A549 (cell line): ENCODE measurements around the gene ZBP1. TPM values are rescaled to one million over a fixed set of nuclear protein-coding genes. Genes with fewer than 3 reads are reported as not detected.

Source experiments
- ATAC-seq, 2 experiments: fragments of 200-7000 bp in 1 of 2; fragments of >200 bp in 1 of 2; cut with Nextera tagmentation in 1 of 2; cut with Tn5 transposase in 1 of 2; 3 replicates each; pipeline versions ENCODE4 v1.8.0 to v1.9.1; 2018 to 2020; ENCODE audit warnings: mild to moderate bottlenecking in 1 of 2, moderate library complexity in 1 of 2
- CTCF ChIA-PET: fragments of 300-600 bp; sonication (Branson Sonifier 250); formaldehyde crosslinking; extraction: SDS; loops from one replicate; lab custom pipeline; 2021; ENCODE audit warnings: antibody characterized with exemption, inconsistent platforms; lab: Yijun Ruan, JAX
- POLR2A ChIA-PET: fragments of 350-600 bp; formaldehyde crosslinking; extraction: SDS; loops from one replicate; lab custom pipeline; 2021; ENCODE audit warnings: antibody characterized with exemption, inconsistent platforms; lab: Yijun Ruan, JAX
- DNase-seq, 2 experiments: peaks; one replicate each; pipeline versions ENCODE4 v3.0.0 to v3.0.0-alpha.2; 2011 to 2016; ENCODE audit warnings: low read depth in 1 of 2, low spot score in 1 of 2
- FAIRE-seq: peaks from 2 replicates; lab custom pipeline; 2011; peaks lifted over from hg19 to GRCh38; lab: Jason Lieb, UNC
- H3K27ac ChIP-seq, 2 experiments: fragments of >200 bp; sonication (Bioruptor Twin); formaldehyde crosslinking; 3 replicates each; pipeline ENCODE4 v1.5.1; 2016 to 2017
- H3K4me1 ChIP-seq: fragments of >200 bp; sonication (Bioruptor Twin); formaldehyde crosslinking; 3 replicates; pipeline ENCODE4 v1.6.1; 2016
- H3K4me2 ChIP-seq: fragments of >200 bp; sonication (Bioruptor Twin); formaldehyde crosslinking; 3 replicates; pipeline ENCODE4 v1.6.1; 2016
- H3K4me3 ChIP-seq: fragments of >200 bp; sonication (Bioruptor Twin); formaldehyde crosslinking; 3 replicates; pipeline ENCODE4 v1.5.1; 2016
- H3K9me3 ChIP-seq: fragments of >200 bp; sonication (Bioruptor Twin); formaldehyde crosslinking; 3 replicates; pipeline ENCODE4 v1.6.1; 2016
- BHLHE40 ChIP-seq: IDR thresholded peaks from 2 replicates; pipeline ENCODE4 v1.6.1; 2012; ENCODE audit warnings: low read depth, low read length, inconsistent platforms
- CBX2 ChIP-seq: fragments of 200-600 bp; sonication (generic); IDR thresholded peaks from 2 replicates; pipeline ENCODE4 v1.6.1; 2016; ENCODE audit warnings: low read depth, mild to moderate bottlenecking, borderline replicate concordance
- CBX8 ChIP-seq: fragments of 200-600 bp; sonication (generic); IDR thresholded peaks from 2 replicates; pipeline ENCODE4 v1.6.1; 2016
- CHD2 ChIP-seq: fragments of 150-350 bp; IDR thresholded peaks from 2 replicates; pipeline ENCODE4 v1.6.1; 2014; ENCODE audit warnings: low read length; ENCODE audit not compliant: partially characterized antibody
- CTCF ChIP-seq: fragments of >200 bp; sonication (Bioruptor Twin); formaldehyde crosslinking; IDR thresholded peaks from 3 replicates; pipeline ENCODE4 v1.5.1; 2016
- EHF ChIP-seq: fragments of 250-450 bp; sonication (Bioruptor Pico); IDR thresholded peaks from 2 replicates; pipeline ENCODE4 v1.5.0; 2020; ENCODE audit warnings: mild to moderate bottlenecking
- EP300 ChIP-seq, 2 experiments: fragments of >200 bp; sonication (Bioruptor Twin); formaldehyde crosslinking; IDR thresholded peaks; 2 replicates in 1 of 2; 3 replicates in 1 of 2; pipeline ENCODE4 v1.6.1; 2016 to 2017
- ESRRA ChIP-seq: fragments of 150-350 bp; IDR thresholded peaks from 2 replicates; pipeline ENCODE4 v1.6.1; 2014; ENCODE audit warnings: mild to moderate bottlenecking, low read length, borderline replicate concordance
- FOSL2 ChIP-seq, 2 experiments: fragments of 450-650 bp in 1 of 2; fragments of >200 bp in 1 of 2; sonication (Bioruptor Twin) in 1 of 2; formaldehyde crosslinking; IDR thresholded peaks; 2 replicates each; pipeline versions ENCODE4 v1.5.0 to v1.6.1; 2016 to 2020; ENCODE audit warnings: mild to moderate bottlenecking in 1 of 2, moderate library complexity in 1 of 2
- HEYL ChIP-seq: fragments of 250-450 bp; sonication (Bioruptor Pico); IDR thresholded peaks from 2 replicates; pipeline ENCODE4 v1.8.0; 2021; ENCODE audit warnings: mild to moderate bottlenecking, moderate library complexity
- HOXB13 ChIP-seq: fragments of 250-450 bp; sonication (Bioruptor Pico); IDR thresholded peaks from 2 replicates; pipeline ENCODE4 v1.5.0; 2020; ENCODE audit warnings: low read depth, mild to moderate bottlenecking, moderate library complexity
- HOXB5 ChIP-seq: fragments of 250-450 bp; sonication (Bioruptor Pico); IDR thresholded peaks from 2 replicates; pipeline ENCODE4 v1.5.0; 2020; ENCODE audit warnings: mild to moderate bottlenecking, moderate library complexity
- JUN ChIP-seq, 2 experiments: fragments of >200 bp; sonication (Bioruptor Twin); formaldehyde crosslinking; IDR thresholded peaks; 2 replicates in 1 of 2; 3 replicates in 1 of 2; pipeline ENCODE4 v1.6.1; 2016 to 2017
- KDM1A ChIP-seq: fragments of 200-600 bp; sonication (generic); IDR thresholded peaks from 2 replicates; pipeline ENCODE4 v1.6.1; 2016; ENCODE audit warnings: low read depth, mild to moderate bottlenecking
- MAX ChIP-seq: IDR thresholded peaks from 2 replicates; pipeline ENCODE4 v1.6.1; 2012
- MAZ ChIP-seq: fragments of 150-350 bp; IDR thresholded peaks from 2 replicates; pipeline ENCODE4 v1.6.1; 2014; ENCODE audit warnings: antibody characterized with exemption, low read depth, low read length, borderline replicate concordance
- MYC ChIP-seq: IDR thresholded peaks from 2 replicates; pipeline ENCODE4 v1.6.1; 2012; ENCODE audit warnings: mild to moderate bottlenecking, inconsistent platforms, low read length, improper control_type of control experiment, borderline replicate concordance
- NFE2L2 ChIP-seq: fragments of 150-350 bp; conservative IDR thresholded peaks from 2 replicates; pipeline ENCODE4 v1.6.1; 2014; ENCODE audit warnings: low read length
- NR3C1 ChIP-seq: fragments of >200 bp; sonication (Bioruptor Twin); formaldehyde crosslinking; IDR thresholded peaks from 3 replicates; pipeline ENCODE4 v1.6.1; 2017
- PBX3 ChIP-seq: IDR thresholded peaks from 2 replicates; pipeline ENCODE4 v1.6.1; 2012
- PHF8 ChIP-seq: fragments of 200-600 bp; sonication (generic); IDR thresholded peaks from 2 replicates; pipeline ENCODE4 v1.6.1; 2016; ENCODE audit warnings: low read depth, mild to moderate bottlenecking, antibody characterized with exemption, moderate library complexity, borderline replicate concordance
- POLR2A ChIP-seq: IDR thresholded peaks from 2 replicates; pipeline ENCODE4 v1.6.1; 2012; ENCODE audit warnings: mild to moderate bottlenecking, low read length
- RAD21 ChIP-seq, 2 experiments: fragments of >200 bp in 1 of 2; sonication (Bioruptor Twin) in 1 of 2; formaldehyde crosslinking in 1 of 2; IDR thresholded peaks in 1 of 2; conservative IDR thresholded peaks in 1 of 2; 2 replicates in 1 of 2; 3 replicates in 1 of 2; pipeline ENCODE4 v1.6.1; 2012 to 2018; ENCODE audit warnings: inconsistent platforms in 1 of 2
- RCOR1 ChIP-seq: fragments of 150-350 bp; IDR thresholded peaks from 2 replicates; pipeline ENCODE4 v1.6.1; 2014; ENCODE audit warnings: antibody characterized with exemption, low read length, low read depth
- SMC3 ChIP-seq: fragments of >200 bp; sonication (Bioruptor Twin); formaldehyde crosslinking; IDR thresholded peaks from 3 replicates; pipeline ENCODE4 v1.6.1; 2018; ENCODE audit warnings: inconsistent platforms
- TFCP2L1 ChIP-seq: fragments of 250-450 bp; sonication (Bioruptor Pico); IDR thresholded peaks from 2 replicates; pipeline ENCODE4 v1.5.0; 2021; ENCODE audit warnings: mild to moderate bottlenecking
- USF2 ChIP-seq: fragments of 450-650 bp; IDR thresholded peaks from 2 replicates; pipeline ENCODE4 v1.6.1; 2014; ENCODE audit warnings: antibody characterized with exemption
- ZNF302 ChIP-seq: fragments of 250-450 bp; sonication (Bioruptor Pico); IDR thresholded peaks from 2 replicates; pipeline ENCODE4 v1.9.0; 2021; ENCODE audit warnings: inconsistent platforms, mild to moderate bottlenecking, moderate library complexity
- WGBS: methylation state at CpG from one replicate; pipeline ENCODE4 v1.1.6; 2017; ENCODE audit errors: missing lambda C conversion rate; 5-methylcytosine and 5-hydroxymethylcytosine counted together
- polyA plus RNA-seq, 4 experiments: library from polyadenylated mRNA; depleted of rRNA in 3 of 4; stranded (reverse); fragments of >200 nt; fragmentation: RNase III in 1 of 4; extraction: RNeasy Plus Mini Kit Qiagen cat#74134 plus additional on column Dnase treatment in 1 of 4; gene quantifications; 2 replicates in 3 of 4; 3 replicates in 1 of 4; pipeline ENCODE4 v1.2.3, GENCODE V29; 2011 to 2017

The ZBP1 gene
- polyA plus RNA-seq, 2 of the 4 experiments (the other 2 are of a cell fraction) = 0.05 TPM; not detected in 1

GRCh38 chr20:57596998-57597939 is 23.0 kb downstream of the ZBP1 start:
- WGBS = 40% methylated on average over 15 of the region's 39 CpGs
- POLR2A ChIA-PET = no interaction called here
- peaks cover 15% of the 10 kb centered on the region; the same call in 2 of the 3 replicates for H3K4me1 ChIP-seq
- peak overlapping the region; percentile 85 for H3K4me2 ChIP-seq
- H3K27ac ChIP-seq = peak overlapping the region; percentile 56 to 83; a peak in 4 of 6 replicates
- CTCF ChIA-PET = interaction anchor here (0.5 to 11.9 kb wide), 41 partner anchors 9 to 1858 kb away, joined by 3 to 388 read pairs (median 4); no protein-coding TSS in a partner anchor
- TF ChIP-seq HOXB5 (CRISPR knock-in tag) = no peak
- TF ChIP-seq JUN (IDR thresholded peaks at IDR 0.05) = 0 out of 5 replicates have a peak, but pooled peaks of 1 of the 2 experiments have one; percentile 10
- TF ChIP-seq PBX3 = peak; percentile 53; the same call in 1 of the 2 replicates
- TF ChIP-seq SMC3 = peak; percentile 100
- no peak for TF ChIP-seq NFE2L2
- no peak for TF ChIP-seq CBX8
- TF ChIP-seq RCOR1 = no peak
- TF ChIP-seq CHD2 = no peak
- peak; percentile 93 to 99 for TF ChIP-seq RAD21 (conservative IDR thresholded peaks at IDR 0.05 in 1 of 2, IDR thresholded peaks at IDR 0.05 in 1 of 2)
- no peak for TF ChIP-seq BHLHE40
- TF ChIP-seq MAX = no peak
- TF ChIP-seq MAZ = no peak
- TF ChIP-seq ESRRA = no peak
- TF ChIP-seq CBX2 = no peak
- TF ChIP-seq ZNF302 = no peak
- TF ChIP-seq USF2 = no peak
- no peak for TF ChIP-seq EP300 (IDR thresholded peaks at IDR 0.05)
- TF ChIP-seq PHF8 = no peak
- peak; percentile 26; the same call in 1 of the 2 replicates for TF ChIP-seq KDM1A
- peak; percentile 97 for TF ChIP-seq CTCF
- TF ChIP-seq HEYL (CRISPR knock-in tag) = no peak
- TF ChIP-seq POLR2A = no peak
- H3K4me3 ChIP-seq = peak overlapping the region; percentile 34
- peak; percentile 67 to 91 for ATAC-seq
- H3K9me3 ChIP-seq = no peaks in the 10 kb centered on the region
- DNase-seq = peak; percentile 53 to 75
- no peak for FAIRE-seq

- Histone ChIP-seq H3K9me3 (no peaks in the 10 kb centered on the region), H3K27ac (peak overlapping the region; percentile 56 to 83; a peak in 3 of 6 replicates), H3K4me2 (peak overlapping the region; percentile 85), H3K4me3 (no peak overlapping the region; the same call in 2 of the 3 replicates), H3K4me1 (peaks cover 15% of the 10 kb centered on the region; the same call in 2 of the 3 replicates)
- ATAC-seq (no peak), FAIRE-seq (no peak), DNase-seq (no peak)
- ChIA-PET CTCF (interaction anchor here (0.5 to 11.9 kb wide), 47 partner anchors 8 to 1859 kb away, joined by 3 to 388 read pairs (median 4); partner anchors contain the start of gene STX16), POLR2A (no interaction called here)
- 20% methylated on average over 11 of the region's 11 CpGs for WGBS
- no peak for TF ChIP-seq HOXB13 (CRISPR knock-in tag)
- TF ChIP-seq NFE2L2 = no peak
- peak; percentile 87; the same call in 1 of the 2 replicates for TF ChIP-seq KDM1A
- no peak for TF ChIP-seq CHD2
- TF ChIP-seq FOSL2 (IDR thresholded peaks at IDR 0.05) = no peak
- no peak for TF ChIP-seq FOSL2 (CRISPR knock-in tag; IDR thresholded peaks at IDR 0.05)
- no peak for TF ChIP-seq TFCP2L1
- no peak for TF ChIP-seq CTCF
- TF ChIP-seq ESRRA = no peak
- TF ChIP-seq EHF (CRISPR knock-in tag) = no peak
- no peak for TF ChIP-seq NR3C1
- TF ChIP-seq MYC = no peak
Observed at GRCh38 chr20:57596358-57596757, 23.9 kb downstream of the ZBP1 start.
